ENCODE results near the gene SYT1.

Gene SYT1

GRCh38 chr12:79267580-79267979, 403.0 kb downstream of the SYT1 start:
- Histone ChIP-seq H3K27me3 (ENCODE audit: control insufficient read depth, insufficient read depth, low read length) (no peaks in the 10 kb centered on the region), H3K36me3 (ENCODE audit: control insufficient read depth, insufficient read depth, low read length) (no peaks in the 10 kb centered on the region), H3K27ac (ENCODE audit: low read length) (no peak overlapping the region), H3K4me3 (ENCODE audit: low read length) (no peak overlapping the region), H3K4me1 (ENCODE audit: control insufficient read depth, insufficient read depth, low read length) (no peaks in the 10 kb centered on the region), H3K9me3 (ENCODE audit: control insufficient read depth, insufficient read depth, low read length) (no peaks in the 10 kb centered on the region)
- no CpG with 5 or more reads among the region's 2 CpGs for WGBS (ENCODE audit: insufficient coverage, insufficient read length)
- DNase-seq (ENCODE audit: low read depth, low spot score): no peak

GRCh38 chr12:79274501-79275064, 410.0 kb downstream of the SYT1 start:
- no peak overlapping the region for H3K4me3 ChIP-seq (ENCODE audit: low read length)
- WGBS (ENCODE audit: insufficient coverage, insufficient read length): no CpG with 5 or more reads among the region's 4 CpGs
- no peak for DNase-seq (ENCODE audit: low read depth, low spot score)
- no peaks in the 10 kb centered on the region for H3K9me3 ChIP-seq (ENCODE audit: control insufficient read depth, insufficient read depth, low read length)
- no peak overlapping the region for H3K27ac ChIP-seq (ENCODE audit: low read length)
- no peaks in the 10 kb centered on the region for H3K27me3 ChIP-seq (ENCODE audit: control insufficient read depth, insufficient read depth, low read length)
- H3K36me3 ChIP-seq (ENCODE audit: control insufficient read depth, insufficient read depth, low read length): no peaks in the 10 kb centered on the region
- no peaks in the 10 kb centered on the region; the same call in 1 of the 2 replicates for H3K4me1 ChIP-seq (ENCODE audit: control insufficient read depth, insufficient read depth, low read length)

GRCh38 chr12:79275631-79276030, 411.1 kb downstream of the SYT1 start:
- Histone ChIP-seq H3K9me3 (ENCODE audit: control insufficient read depth, insufficient read depth, low read length) (no peaks in the 10 kb centered on the region), H3K27me3 (ENCODE audit: control insufficient read depth, insufficient read depth, low read length) (no peaks in the 10 kb centered on the region), H3K36me3 (ENCODE audit: control insufficient read depth, insufficient read depth, low read length) (no peaks in the 10 kb centered on the region), H3K27ac (ENCODE audit: low read length) (no peak overlapping the region), H3K4me3 (ENCODE audit: low read length) (no peak overlapping the region), H3K4me1 (ENCODE audit: control insufficient read depth, insufficient read depth, low read length) (no peaks in the 10 kb centered on the region; the same call in 1 of the 2 replicates)
- DNase-seq (ENCODE audit: low read depth, low spot score): no peak
- WGBS (ENCODE audit: insufficient coverage, insufficient read length): no CpG with 5 or more reads among the region's 2 CpGs

DNA sequence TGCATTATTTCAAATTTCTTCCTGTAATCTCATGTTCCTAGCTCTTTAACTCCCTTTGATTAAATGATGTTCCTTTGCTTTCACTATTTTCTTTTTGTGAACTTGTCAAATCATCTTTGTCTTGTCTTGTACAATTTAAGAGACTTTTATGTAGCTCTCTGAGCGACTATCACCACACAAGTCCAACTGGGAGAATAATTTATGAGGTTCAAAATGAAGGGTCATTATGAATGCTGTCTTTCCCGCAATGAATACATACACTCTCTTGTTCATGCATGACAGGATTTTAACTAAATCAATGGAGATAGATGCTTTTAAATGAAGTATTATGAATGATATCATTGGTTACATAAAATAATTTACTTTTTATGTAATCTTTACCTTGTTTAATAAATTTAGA, 418.8 kb downstream of the SYT1 start:
- no peak for DNase-seq (ENCODE audit: low read depth, low spot score)
- no peak overlapping the region for H3K4me3 ChIP-seq (ENCODE audit: low read length)
- WGBS (ENCODE audit: insufficient coverage, insufficient read length): no CpG with 5 or more reads among the region's 2 CpGs
- H3K27ac ChIP-seq (ENCODE audit: low read length): no peak overlapping the region
- H3K9me3 ChIP-seq (ENCODE audit: control insufficient read depth, insufficient read depth, low read length): no peaks in the 10 kb centered on the region
- no peaks in the 10 kb centered on the region for H3K27me3 ChIP-seq (ENCODE audit: control insufficient read depth, insufficient read depth, low read length)
- H3K36me3 ChIP-seq (ENCODE audit: control insufficient read depth, insufficient read depth, low read length): no peaks in the 10 kb centered on the region
- H3K4me1 ChIP-seq (ENCODE audit: control insufficient read depth, insufficient read depth, low read length): no peaks in the 10 kb centered on the region

GRCh38 chr12:79288911-79289310, 424.3 kb downstream of the SYT1 start:
- WGBS (ENCODE audit: insufficient coverage, insufficient read length): no CpG with 5 or more reads among the region's 3 CpGs
- DNase-seq (ENCODE audit: low read depth, low spot score): no peak
- Histone ChIP-seq H3K27ac (ENCODE audit: low read length) (no peak overlapping the region), H3K36me3 (ENCODE audit: control insufficient read depth, insufficient read depth, low read length) (no peaks in the 10 kb centered on the region), H3K4me1 (ENCODE audit: control insufficient read depth, insufficient read depth, low read length) (no peaks in the 10 kb centered on the region), H3K27me3 (ENCODE audit: control insufficient read depth, insufficient read depth, low read length) (no peaks in the 10 kb centered on the region), H3K9me3 (ENCODE audit: control insufficient read depth, insufficient read depth, low read length) (no peaks in the 10 kb centered on the region), H3K4me3 (ENCODE audit: low read length) (no peak overlapping the region)

DNA sequence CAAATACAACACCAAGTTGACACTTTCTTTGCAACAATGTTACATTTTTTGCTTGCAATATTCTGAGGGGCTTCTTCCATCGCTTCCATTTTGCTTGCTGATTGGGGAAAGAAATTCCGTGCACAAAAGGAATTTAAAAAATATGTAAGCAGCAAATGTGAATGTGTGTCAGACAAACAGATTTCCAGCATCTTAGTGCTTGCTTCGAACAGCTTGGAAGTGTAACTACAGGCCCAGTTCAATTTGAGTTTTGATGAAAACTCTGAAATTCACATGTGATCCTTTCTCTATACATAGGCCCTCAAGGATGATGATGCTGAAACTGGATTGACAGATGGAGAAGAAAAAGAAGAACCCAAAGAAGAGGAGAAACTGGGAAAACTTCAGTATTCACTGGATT, 427.1 kb downstream of the SYT1 start:
- H3K4me1 ChIP-seq (ENCODE audit: control insufficient read depth, insufficient read depth, low read length): no peaks in the 10 kb centered on the region
- no peak overlapping the region for H3K27ac ChIP-seq (ENCODE audit: low read length)
- DNase-seq (ENCODE audit: low read depth, low spot score): no peak
- no CpG with 5 or more reads among the region's 3 CpGs for WGBS (ENCODE audit: insufficient coverage, insufficient read length)
- H3K36me3 ChIP-seq (ENCODE audit: control insufficient read depth, insufficient read depth, low read length): no peaks in the 10 kb centered on the region
- H3K9me3 ChIP-seq (ENCODE audit: control insufficient read depth, insufficient read depth, low read length): no peaks in the 10 kb centered on the region
- no peaks in the 10 kb centered on the region for H3K27me3 ChIP-seq (ENCODE audit: control insufficient read depth, insufficient read depth, low read length)
- no peak overlapping the region for H3K4me3 ChIP-seq (ENCODE audit: low read length)

DNA sequence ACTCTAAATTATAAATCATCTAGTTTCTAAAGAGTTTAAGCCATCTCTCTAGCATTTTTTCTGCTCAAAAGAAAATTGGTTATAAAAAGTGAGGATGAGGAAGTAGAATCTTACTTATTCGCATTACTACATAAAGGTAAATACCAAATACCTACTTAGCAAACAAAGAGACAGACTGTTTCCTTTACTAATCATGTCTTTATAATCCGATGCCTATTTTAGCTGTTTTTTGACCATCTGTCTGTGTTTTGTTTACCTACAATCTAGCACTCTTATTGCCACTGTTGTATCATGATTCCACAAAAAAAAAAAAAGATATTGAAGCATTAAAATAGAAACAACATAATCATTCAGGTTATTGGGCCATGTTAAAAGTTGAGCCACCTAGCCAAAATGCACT, 430.0 kb downstream of the SYT1 start:
- Histone ChIP-seq H3K9me3 (ENCODE audit: control insufficient read depth, insufficient read depth, low read length) (no peaks in the 10 kb centered on the region), H3K4me3 (ENCODE audit: low read length) (no peak overlapping the region), H3K27ac (ENCODE audit: low read length) (no peak overlapping the region), H3K36me3 (ENCODE audit: control insufficient read depth, insufficient read depth, low read length) (no peaks in the 10 kb centered on the region), H3K4me1 (ENCODE audit: control insufficient read depth, insufficient read depth, low read length) (no peaks in the 10 kb centered on the region), H3K27me3 (ENCODE audit: control insufficient read depth, insufficient read depth, low read length) (no peaks in the 10 kb centered on the region)
- no peak for DNase-seq (ENCODE audit: low read depth, low spot score)
- no CpG with 5 or more reads among the region's 2 CpGs for WGBS (ENCODE audit: insufficient coverage, insufficient read length)

DNA sequence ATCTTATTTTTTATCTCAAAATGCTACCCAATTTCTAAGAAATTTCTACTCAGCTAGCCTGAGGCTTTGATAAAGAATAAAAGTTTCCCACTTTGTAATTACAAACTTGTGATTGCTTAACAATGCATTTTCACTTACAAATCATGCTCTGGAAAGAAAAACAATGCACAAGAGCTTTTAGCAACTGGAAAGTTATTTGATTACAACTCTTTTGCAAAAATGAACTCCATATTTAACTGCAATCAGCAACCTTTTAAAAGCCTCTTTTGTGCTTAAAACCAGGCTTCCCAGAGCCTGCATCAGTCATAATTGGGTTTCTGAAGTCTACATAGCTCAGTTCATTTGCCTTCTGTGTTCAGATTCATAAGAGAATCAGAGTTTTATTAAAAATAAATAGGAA, 431.0 kb downstream of the SYT1 start:
- no peak overlapping the region for H3K4me3 ChIP-seq (ENCODE audit: low read length)
- no peaks in the 10 kb centered on the region for H3K36me3 ChIP-seq (ENCODE audit: control insufficient read depth, insufficient read depth, low read length)
- DNase-seq (ENCODE audit: low read depth, low spot score): no peak
- no peaks in the 10 kb centered on the region for H3K27me3 ChIP-seq (ENCODE audit: control insufficient read depth, insufficient read depth, low read length)
- no peaks in the 10 kb centered on the region for H3K9me3 ChIP-seq (ENCODE audit: control insufficient read depth, insufficient read depth, low read length)
- no peak overlapping the region for H3K27ac ChIP-seq (ENCODE audit: low read length)
- H3K4me1 ChIP-seq (ENCODE audit: control insufficient read depth, insufficient read depth, low read length): no peaks in the 10 kb centered on the region

DNA sequence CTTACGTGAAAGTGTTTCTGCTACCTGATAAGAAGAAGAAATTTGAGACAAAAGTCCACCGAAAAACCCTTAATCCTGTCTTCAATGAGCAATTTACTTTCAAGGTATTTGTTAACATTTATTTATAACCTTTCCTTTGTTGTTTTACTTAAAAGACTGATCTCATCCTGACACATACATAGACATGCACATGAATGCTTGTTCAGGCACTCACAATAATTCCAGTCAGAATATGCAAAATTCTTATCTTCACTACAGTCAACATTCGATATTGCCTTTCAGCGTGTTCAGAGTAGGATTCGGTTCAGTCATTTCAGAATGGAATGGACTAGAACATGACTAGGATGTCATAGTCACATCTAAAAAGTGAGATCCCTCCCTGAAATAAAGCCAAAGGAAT, 431.6 kb downstream of the SYT1 start:
- H3K27me3 ChIP-seq (ENCODE audit: control insufficient read depth, insufficient read depth, low read length): no peaks in the 10 kb centered on the region

DNA sequence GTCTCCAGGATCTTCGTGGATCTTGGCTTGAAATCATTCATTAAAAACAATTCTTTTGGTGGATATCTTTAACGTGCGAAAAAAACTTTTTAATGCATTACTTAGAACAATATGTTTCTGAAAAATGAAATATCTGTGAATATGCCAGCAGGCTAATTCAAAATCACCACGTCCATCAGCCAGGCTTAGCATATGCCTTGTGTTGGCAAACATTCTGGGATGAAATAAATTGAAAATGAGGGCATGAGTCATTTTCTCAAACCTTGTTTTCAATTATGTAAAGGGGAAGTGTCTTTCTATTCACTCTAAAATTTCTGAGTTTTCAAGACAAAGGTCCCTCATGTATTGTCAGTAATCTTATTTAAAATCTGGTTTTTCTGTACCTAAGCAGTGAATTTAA, 432.3 kb downstream of the SYT1 start:
- Histone ChIP-seq H3K27me3 (ENCODE audit: control insufficient read depth, insufficient read depth, low read length) (no peaks in the 10 kb centered on the region), H3K9me3 (ENCODE audit: control insufficient read depth, insufficient read depth, low read length) (no peaks in the 10 kb centered on the region), H3K36me3 (ENCODE audit: control insufficient read depth, insufficient read depth, low read length) (no peaks in the 10 kb centered on the region), H3K4me1 (ENCODE audit: control insufficient read depth, insufficient read depth, low read length) (no peaks in the 10 kb centered on the region), H3K4me3 (ENCODE audit: low read length) (no peak overlapping the region), H3K27ac (ENCODE audit: low read length) (no peak overlapping the region)
- DNase-seq (ENCODE audit: low read depth, low spot score): no peak
- no CpG with 5 or more reads among the region's 4 CpGs for WGBS (ENCODE audit: insufficient coverage, insufficient read length)

More for the DNA sequence above, 431.6 kb downstream of the SYT1 start:
- no peak for DNase-seq (ENCODE audit: low read depth, low spot score)
- Histone ChIP-seq H3K4me3 (ENCODE audit: low read length) (no peak overlapping the region), H3K27ac (ENCODE audit: low read length) (no peak overlapping the region), H3K36me3 (ENCODE audit: control insufficient read depth, insufficient read depth, low read length) (no peaks in the 10 kb centered on the region), H3K9me3 (ENCODE audit: control insufficient read depth, insufficient read depth, low read length) (no peaks in the 10 kb centered on the region), H3K4me1 (ENCODE audit: control insufficient read depth, insufficient read depth, low read length) (no peaks in the 10 kb centered on the region)
- no CpG with 5 or more reads among the region's 5 CpGs for WGBS (ENCODE audit: insufficient coverage, insufficient read length)

DNA sequence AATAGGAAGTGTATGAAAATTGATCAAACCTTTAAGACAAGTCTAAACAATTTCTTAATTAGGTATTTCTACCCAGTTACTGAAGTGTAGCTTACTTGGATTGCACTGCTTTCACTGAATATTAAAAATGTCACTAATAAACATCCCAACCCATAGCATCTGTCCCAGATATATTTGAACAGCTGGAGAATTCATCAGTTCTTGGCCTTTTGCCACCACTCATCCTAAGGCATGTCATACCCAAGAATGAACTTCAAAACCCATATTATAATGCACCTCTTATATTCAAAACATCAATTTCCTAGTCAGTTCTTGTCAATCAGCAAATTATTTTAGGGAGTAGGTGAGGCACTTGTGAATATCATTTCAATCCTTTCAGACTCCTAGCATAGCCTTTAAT, 433.9 kb downstream of the SYT1 start:
- H3K36me3 ChIP-seq (ENCODE audit: control insufficient read depth, insufficient read depth, low read length): no peaks in the 10 kb centered on the region
- no peaks in the 10 kb centered on the region for H3K4me1 ChIP-seq (ENCODE audit: control insufficient read depth, insufficient read depth, low read length)
- no peak overlapping the region for H3K27ac ChIP-seq (ENCODE audit: low read length)
- no peaks in the 10 kb centered on the region for H3K9me3 ChIP-seq (ENCODE audit: control insufficient read depth, insufficient read depth, low read length)
- no peaks in the 10 kb centered on the region for H3K27me3 ChIP-seq (ENCODE audit: control insufficient read depth, insufficient read depth, low read length)
- no peak overlapping the region for H3K4me3 ChIP-seq (ENCODE audit: low read length)
- DNase-seq (ENCODE audit: low read depth, low spot score): no peak

Measured in iPS DF 6.9 (cell line).